Measurements from ENCODE around the gene C19orf73. TPM values are rescaled to one million over a fixed set of nuclear protein-coding genes. Genes with fewer than 3 reads are reported as not detected.

Gene C19orf73
- total RNA-seq, 1 donor from 2014 or later, result 1.1 TPM

- TF ChIP-seq, protein P1, sequence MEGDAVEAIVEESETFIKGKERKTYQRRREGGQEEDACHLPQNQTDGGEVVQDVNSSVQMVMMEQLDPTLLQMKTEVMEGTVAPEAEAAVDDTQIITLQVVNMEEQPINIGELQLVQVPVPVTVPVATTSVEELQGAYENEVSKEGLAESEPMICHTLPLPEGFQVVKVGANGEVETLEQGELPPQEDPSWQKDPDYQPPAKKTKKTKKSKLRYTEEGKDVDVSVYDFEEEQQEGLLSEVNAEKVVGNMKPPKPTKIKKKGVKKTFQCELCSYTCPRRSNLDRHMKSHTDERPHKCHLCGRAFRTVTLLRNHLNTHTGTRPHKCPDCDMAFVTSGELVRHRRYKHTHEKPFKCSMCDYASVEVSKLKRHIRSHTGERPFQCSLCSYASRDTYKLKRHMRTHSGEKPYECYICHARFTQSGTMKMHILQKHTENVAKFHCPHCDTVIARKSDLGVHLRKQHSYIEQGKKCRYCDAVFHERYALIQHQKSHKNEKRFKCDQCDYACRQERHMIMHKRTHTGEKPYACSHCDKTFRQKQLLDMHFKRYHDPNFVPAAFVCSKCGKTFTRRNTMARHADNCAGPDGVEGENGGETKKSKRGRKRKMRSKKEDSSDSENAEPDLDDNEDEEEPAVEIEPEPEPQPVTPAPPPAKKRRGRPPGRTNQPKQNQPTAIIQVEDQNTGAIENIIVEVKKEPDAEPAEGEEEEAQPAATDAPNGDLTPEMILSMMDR (IDR thresholded peaks at IDR 0.05), result no peak
- Mint-ChIP-seq H3K36me3 (ENCODE audit: low read depth) (no peaks in the 10 kb centered on the region), H3K27me3 (ENCODE audit: low read depth) (no peaks in the 10 kb centered on the region), H3K4me1 (ENCODE audit: low read depth) (peaks cover 23% of the 10 kb centered on the region), H3K27ac (ENCODE audit: unreplicated experiment) (no peak overlapping the region), H3K9me3 (ENCODE audit: low read depth) (no peaks in the 10 kb centered on the region), H3K4me3 (ENCODE audit: unreplicated experiment) (no peak overlapping the region)
- DNase-seq (ENCODE audit: low spot score), result no peak
These were observed 1.9 kb upstream of the C19orf73 start for GRCh38 chr19:49120868-49121267.

DNA sequence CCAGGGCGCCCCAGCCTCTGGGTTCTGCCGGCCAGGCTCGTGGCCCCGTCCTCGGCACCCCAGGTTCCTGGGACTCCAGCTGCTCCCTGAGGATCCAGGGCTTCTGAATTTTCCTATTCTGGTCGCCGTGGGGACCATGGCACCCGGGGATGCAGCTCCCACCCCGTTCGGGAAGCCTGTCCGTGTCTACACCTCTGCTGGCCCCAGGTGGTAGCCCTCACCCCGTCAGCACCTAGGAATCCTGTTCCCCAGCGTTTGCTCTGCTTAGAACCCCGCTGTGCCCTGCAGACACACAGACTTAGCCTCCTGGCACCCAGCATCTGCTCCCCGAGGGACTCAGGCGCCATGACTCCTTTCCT, 1.4 kb upstream of the C19orf73 start:
- TF ChIP-seq, protein P1 (IDR thresholded peaks at IDR 0.05), result no peak
- peaks cover 23% of the 10 kb centered on the region for H3K4me1 Mint-ChIP-seq (ENCODE audit: low read depth)
- H3K27ac Mint-ChIP-seq (ENCODE audit: unreplicated experiment), result no peak overlapping the region
- no peaks in the 10 kb centered on the region for H3K9me3 Mint-ChIP-seq (ENCODE audit: low read depth)
- H3K27me3 Mint-ChIP-seq (ENCODE audit: low read depth), result no peaks in the 10 kb centered on the region
- no peaks in the 10 kb centered on the region for H3K36me3 Mint-ChIP-seq (ENCODE audit: low read depth)
- H3K4me3 Mint-ChIP-seq (ENCODE audit: unreplicated experiment), result no peak overlapping the region
- no peak for DNase-seq (ENCODE audit: low spot score)

GRCh38 chr19:49119411-49120324, 725 bp upstream of the C19orf73 start, which contains the start of gene PPFIA3:
Gene PPFIA3 (plus strand): TSS chr19:49119544. CDS start chr19:49127874, 8,330 bp downstream.
- Mint-ChIP-seq H3K27me3 (ENCODE audit: low read depth) (no peaks in the 10 kb centered on the region), H3K27ac (ENCODE audit: unreplicated experiment) (peak within 1 kb of the TSS; percentile 93), H3K4me3 (ENCODE audit: unreplicated experiment) (peak within 1 kb of the TSS; percentile 83), H3K36me3 (ENCODE audit: low read depth) (no peaks in the 10 kb centered on the region), H3K9me3 (ENCODE audit: low read depth) (no peaks in the 10 kb centered on the region), H3K4me1 (ENCODE audit: low read depth) (peaks cover 27% of the 10 kb centered on the region)
- DNase-seq (ENCODE audit: low spot score), result no peak
- TF ChIP-seq, protein P1 (IDR thresholded peaks at IDR 0.05), result peak; percentile 16

DNA sequence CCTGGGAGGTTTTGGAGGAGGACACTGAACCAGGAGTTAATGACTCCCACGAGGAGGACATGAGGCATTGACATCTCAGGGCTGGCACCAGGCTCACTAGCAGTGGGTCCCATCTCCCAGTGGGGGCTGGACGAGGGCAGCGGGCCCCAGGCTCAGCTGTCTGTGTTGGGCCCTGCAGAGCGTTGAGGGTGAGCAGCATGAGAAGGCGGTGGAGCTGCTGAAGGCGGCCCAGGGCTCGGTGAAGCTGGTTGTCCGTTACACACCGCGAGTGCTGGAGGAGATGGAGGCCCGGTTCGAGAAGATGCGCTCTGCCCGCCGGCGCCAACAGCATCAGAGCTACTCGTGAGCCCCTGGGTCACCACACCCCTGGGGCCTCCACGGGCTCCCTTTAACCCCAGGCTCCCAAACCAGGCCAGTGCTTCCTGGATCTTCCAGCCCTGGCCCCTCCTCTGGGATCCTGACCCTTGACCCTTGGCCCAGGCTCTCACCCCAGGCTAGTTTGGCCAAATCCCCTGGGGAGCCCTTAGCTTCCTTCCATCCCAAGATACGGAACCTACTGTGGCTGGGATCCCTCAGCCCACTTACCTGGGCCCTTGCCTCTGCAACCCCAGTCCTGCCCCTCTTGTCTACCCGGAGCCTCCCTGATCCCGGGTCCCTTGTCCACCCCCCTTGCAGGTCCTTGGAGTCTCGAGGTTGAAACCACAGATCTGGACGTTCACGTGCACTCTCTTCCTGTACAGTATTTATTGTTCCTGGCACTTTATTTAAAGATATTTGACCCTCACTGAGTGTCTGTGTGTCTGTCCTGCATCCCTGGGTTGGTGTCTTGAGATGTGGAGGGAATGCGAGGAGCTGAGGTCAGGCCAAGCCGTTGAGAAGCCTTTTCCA, 1.0 kb downstream of the C19orf73 start:
- peaks cover 37% of the 10 kb centered on the region for H3K4me1 Mint-ChIP-seq (ENCODE audit: low read depth)
- H3K27me3 Mint-ChIP-seq (ENCODE audit: low read depth), result no peaks in the 10 kb centered on the region
- H3K27ac Mint-ChIP-seq (ENCODE audit: unreplicated experiment), result peak overlapping the region; percentile 93
- no peak for DNase-seq (ENCODE audit: low spot score)
- no peaks in the 10 kb centered on the region for H3K9me3 Mint-ChIP-seq (ENCODE audit: low read depth)
- H3K36me3 Mint-ChIP-seq (ENCODE audit: low read depth), result no peaks in the 10 kb centered on the region
- TF ChIP-seq, protein P1 (IDR thresholded peaks at IDR 0.05), result no peak
- H3K4me3 Mint-ChIP-seq (ENCODE audit: unreplicated experiment), result peak overlapping the region; percentile 83

GRCh38 chr19:49116544-49116943, 2.4 kb downstream of the C19orf73 start:
- Mint-ChIP-seq H3K4me3 (ENCODE audit: unreplicated experiment) (peak overlapping the region; percentile 25), H3K36me3 (ENCODE audit: low read depth) (no peaks in the 10 kb centered on the region), H3K27ac (ENCODE audit: unreplicated experiment) (peak overlapping the region; percentile 24), H3K9me3 (ENCODE audit: low read depth) (no peaks in the 10 kb centered on the region), H3K4me1 (ENCODE audit: low read depth) (peaks cover 37% of the 10 kb centered on the region), H3K27me3 (ENCODE audit: low read depth) (no peaks in the 10 kb centered on the region)
- TF ChIP-seq, protein P1 (IDR thresholded peaks at IDR 0.05), result no peak
- no peak for DNase-seq (ENCODE audit: low spot score)

All from chondrocyte (in vitro differentiated cells).